A673 (cell line): Measurements from ENCODE around the gene MFSD6.

Experiments used
- CTCF ChIP-seq: fragments of 300-800, 200-600 bp; sonication (generic); conservative IDR thresholded peaks from 2 replicates; pipeline ENCODE4 v1.5.1; 2017; ENCODE audit warnings: low read depth, mild to moderate bottlenecking, antibody characterized with exemption, low read length, moderate library complexity, mixed read lengths
- EZH2 ChIP-seq: fragments of 200-600 bp; sonication (generic); IDR thresholded peaks from 2 replicates; pipeline ENCODE4 v1.6.1; 2017; ENCODE audit warnings: borderline replicate concordance, low read depth, mild to moderate bottlenecking, mixed read lengths, antibody characterized with exemption, low read length; ENCODE audit not compliant: poor library complexity, severe bottlenecking

- TF ChIP-seq CTCF (no peak), EZH2 (no peak)
These were observed 62.2 kb downstream of the MFSD6 start for GRCh38 chr2:190470256-190470826.
